GM21737 (cell line): ENCODE data around the gene MTCL3.
"Not testable (repeated sequence)": the region's sequence is repeated elsewhere in the genome, so short reads cannot be mapped to it uniquely, and the experiment has no call there.

ENCODE experiments used
- ATAC-seq: cut with Tn5 transposase; IDR thresholded peaks from one replicate; pipeline ENCODE4 v1.9.1; 2021; ENCODE audit warnings: mild to moderate bottlenecking, moderate library complexity; ENCODE audit not compliant: unreplicated experiment

Gene MTCL3

GRCh38 chr6:127436578-127437110 is 82.5 kb downstream of the MTCL3 start:
- no peak for ATAC-seq

DNA sequence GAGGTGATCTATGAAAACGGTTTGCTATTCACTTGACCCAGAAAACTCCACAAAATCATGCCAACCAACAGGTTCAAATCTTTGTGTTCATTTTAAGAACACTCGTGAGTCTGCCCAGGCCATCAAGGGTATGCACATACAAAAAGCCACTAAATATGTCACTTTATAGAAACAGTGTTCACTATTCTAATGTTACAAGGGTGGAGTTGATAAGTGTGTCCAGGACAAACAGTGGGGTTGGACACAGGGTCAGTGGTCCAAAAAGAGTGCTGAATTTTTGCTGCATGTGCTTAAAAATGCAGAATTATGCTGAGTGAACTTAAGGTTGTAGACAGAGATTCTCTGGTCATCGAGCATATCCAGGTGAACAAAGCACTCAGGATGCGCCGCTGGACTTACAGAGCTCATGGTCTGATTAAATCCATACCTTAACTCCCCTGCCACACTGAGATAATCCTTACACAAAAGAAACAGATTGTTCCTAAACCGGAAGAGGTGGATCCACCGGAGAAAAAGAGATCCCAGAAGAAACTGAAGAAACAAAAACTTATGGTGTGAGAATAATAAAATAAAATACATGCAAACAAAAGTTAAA is 83.4 kb downstream of the MTCL3 start:
- ATAC-seq: no peak

DNA sequence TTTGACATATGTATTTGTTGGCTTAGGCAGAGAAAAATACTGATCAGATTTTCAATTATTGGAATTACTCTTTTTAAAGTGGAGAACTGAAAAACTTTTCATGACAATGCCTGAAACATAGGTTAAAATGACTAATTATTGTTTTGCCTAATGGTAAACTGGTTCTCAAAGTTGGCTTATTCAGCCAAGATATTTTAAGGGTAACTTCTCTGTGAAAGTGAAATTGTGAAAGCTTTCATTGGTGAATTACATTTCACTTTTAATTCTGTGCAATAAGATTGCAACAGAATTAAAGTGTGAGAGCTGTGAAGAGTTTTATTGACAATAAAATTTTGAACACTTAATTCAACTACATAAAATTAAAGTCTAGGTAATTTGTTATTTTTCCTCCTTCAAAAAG is 84.5 kb downstream of the MTCL3 start:
- ATAC-seq: no peak

DNA sequence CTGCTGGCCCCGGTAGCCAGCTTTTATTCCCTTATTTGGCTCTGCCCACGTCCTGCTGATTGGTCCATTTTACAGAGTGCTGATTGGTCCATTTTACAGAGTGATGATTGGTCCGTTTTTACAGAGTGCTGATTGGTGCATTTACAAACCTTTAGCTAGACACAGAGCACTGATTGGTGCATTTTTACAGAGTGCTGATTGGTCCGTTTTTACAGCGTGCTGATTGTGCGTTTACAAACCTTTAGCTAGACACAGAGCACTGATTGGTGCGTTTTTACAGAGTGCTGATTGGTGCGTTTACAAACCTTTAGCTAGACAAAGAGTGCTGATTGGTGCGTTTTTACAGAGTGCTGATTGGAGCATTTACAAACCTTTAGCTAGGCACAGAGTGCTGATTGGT is 90.6 kb downstream of the MTCL3 start:
- not testable (repeated sequence) for ATAC-seq

DNA sequence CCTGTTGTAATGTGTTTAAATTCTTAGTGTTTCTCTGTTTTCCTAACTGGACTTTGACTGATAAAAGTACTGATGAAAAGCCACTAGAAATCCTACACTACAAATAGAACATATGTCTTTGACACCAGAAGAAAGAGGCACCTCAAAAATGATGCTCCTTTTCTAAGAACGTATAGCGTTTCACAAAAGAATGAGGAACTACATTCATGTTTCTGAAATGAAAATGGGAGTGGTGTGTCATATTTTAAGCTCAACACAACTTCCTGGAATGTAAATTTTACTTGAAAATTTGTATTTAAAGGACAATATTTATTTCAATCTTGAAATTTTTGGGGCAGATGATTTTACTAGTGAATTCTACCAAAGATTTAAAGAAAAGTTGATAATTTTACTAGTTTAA is 95.2 kb downstream of the MTCL3 start:
- no peak for ATAC-seq
